Measurements from ENCODE around the gene WDR53.

DNA sequence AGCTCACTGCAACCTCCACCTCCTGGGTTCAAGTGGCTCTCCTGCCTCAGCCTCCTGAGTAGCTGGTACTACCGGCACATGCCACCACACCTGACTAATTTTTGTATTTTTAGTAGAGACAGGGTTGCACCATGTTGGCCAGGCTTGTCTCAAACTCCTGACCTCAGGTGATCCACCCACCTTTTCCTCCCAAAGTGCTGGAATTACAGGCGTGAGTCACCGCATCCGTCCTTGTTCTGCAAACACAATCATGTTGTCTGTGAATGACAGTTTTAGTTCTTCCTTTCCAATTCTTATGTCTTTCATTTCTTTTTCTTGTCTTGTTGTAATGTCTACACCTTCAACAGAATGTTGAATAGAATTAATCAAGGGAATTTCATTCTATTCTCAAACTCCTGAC lies 36.9 kb downstream of the WDR53 start:
- TF ChIP-seq MYC (IDR thresholded peaks at IDR 0.05; ENCODE audit: low read depth, low read length) (no peak), POLR2A (IDR thresholded peaks at IDR 0.05; ENCODE audit: extremely low read depth, insufficient read length) (no peak)
- TF ChIP-seq, protein P1, sequence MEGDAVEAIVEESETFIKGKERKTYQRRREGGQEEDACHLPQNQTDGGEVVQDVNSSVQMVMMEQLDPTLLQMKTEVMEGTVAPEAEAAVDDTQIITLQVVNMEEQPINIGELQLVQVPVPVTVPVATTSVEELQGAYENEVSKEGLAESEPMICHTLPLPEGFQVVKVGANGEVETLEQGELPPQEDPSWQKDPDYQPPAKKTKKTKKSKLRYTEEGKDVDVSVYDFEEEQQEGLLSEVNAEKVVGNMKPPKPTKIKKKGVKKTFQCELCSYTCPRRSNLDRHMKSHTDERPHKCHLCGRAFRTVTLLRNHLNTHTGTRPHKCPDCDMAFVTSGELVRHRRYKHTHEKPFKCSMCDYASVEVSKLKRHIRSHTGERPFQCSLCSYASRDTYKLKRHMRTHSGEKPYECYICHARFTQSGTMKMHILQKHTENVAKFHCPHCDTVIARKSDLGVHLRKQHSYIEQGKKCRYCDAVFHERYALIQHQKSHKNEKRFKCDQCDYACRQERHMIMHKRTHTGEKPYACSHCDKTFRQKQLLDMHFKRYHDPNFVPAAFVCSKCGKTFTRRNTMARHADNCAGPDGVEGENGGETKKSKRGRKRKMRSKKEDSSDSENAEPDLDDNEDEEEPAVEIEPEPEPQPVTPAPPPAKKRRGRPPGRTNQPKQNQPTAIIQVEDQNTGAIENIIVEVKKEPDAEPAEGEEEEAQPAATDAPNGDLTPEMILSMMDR (IDR thresholded peaks at IDR 0.05; ENCODE audit: low read depth, low read length) = no peak
- TF ChIP-seq, protein P2, sequence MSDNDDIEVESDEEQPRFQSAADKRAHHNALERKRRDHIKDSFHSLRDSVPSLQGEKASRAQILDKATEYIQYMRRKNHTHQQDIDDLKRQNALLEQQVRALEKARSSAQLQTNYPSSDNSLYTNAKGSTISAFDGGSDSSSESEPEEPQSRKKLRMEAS (IDR thresholded peaks at IDR 0.05; ENCODE audit: low read depth, low read length) = no peak

Measured in NB4 (cell line).